HTERT RPE-1 (cell line): ENCODE results near the gene SRP19.
"Not testable (repeated sequence)": the region's sequence is repeated elsewhere in the genome, so short reads cannot be mapped to it uniquely, and the experiment has no call there.

Experiments used
- in situ Hi-C: fragments of 300-500 bp; cut with MboI; formaldehyde crosslinking; loops from 4 replicates; pipeline ENCODE4 v1.14.3; 2020; ENCODE audit warnings: low sequenced_read_pairs

SRP19 gene

GRCh38 chr5:112869948-112870347 is 8.9 kb downstream of the SRP19 start:
- in situ Hi-C loops = no loop called here

- in situ Hi-C loops = no loop called here
These were observed 9.9 kb downstream of the SRP19 start for GRCh38 chr5:112870966-112871365.

GRCh38 chr5:112876362-112876761 is 15.3 kb downstream of the SRP19 start:
- in situ Hi-C loops = no loop called here

GRCh38 chr5:112878101-112878500 is 17.0 kb downstream of the SRP19 start:
- in situ Hi-C loops = no loop called here

- in situ Hi-C loops = no loop called here
These were observed 17.7 kb downstream of the SRP19 start for GRCh38 chr5:112878760-112879159.

GRCh38 chr5:112880219-112880964 is 19.3 kb downstream of the SRP19 start:
- in situ Hi-C loops = no loop called here

- in situ Hi-C loops = no loop called here
These were observed 22.1 kb downstream of the SRP19 start for GRCh38 chr5:112883192-112883591.

- in situ Hi-C loops = no loop called here
These were observed 23.9 kb downstream of the SRP19 start for GRCh38 chr5:112885001-112885400.

GRCh38 chr5:112886975-112887374 is 25.9 kb downstream of the SRP19 start:
- in situ Hi-C loops = no loop called here

GRCh38 chr5:112892066-112892465 is 31.0 kb downstream of the SRP19 start:
- in situ Hi-C loops = not testable (repeated sequence)

GRCh38 chr5:112892776-112893175 is 31.7 kb downstream of the SRP19 start:
- in situ Hi-C loops = no loop called here

GRCh38 chr5:112895682-112896081 is 34.6 kb downstream of the SRP19 start:
- in situ Hi-C loops = no loop called here

- in situ Hi-C loops = no loop called here
These were observed 41.5 kb downstream of the SRP19 start for GRCh38 chr5:112902561-112902960.

GRCh38 chr5:112904996-112905395 is 43.9 kb downstream of the SRP19 start:
- in situ Hi-C loops = not testable (repeated sequence)

GRCh38 chr5:112906637-112907036 is 45.5 kb downstream of the SRP19 start:
- in situ Hi-C loops = no loop called here

- in situ Hi-C loops = no loop called here
These were observed 46.1 kb downstream of the SRP19 start for GRCh38 chr5:112907166-112907631.

- in situ Hi-C loops = no loop called here
These were observed 47.8 kb downstream of the SRP19 start for GRCh38 chr5:112908854-112909253.

- in situ Hi-C loops = no loop called here
These were observed 49.4 kb downstream of the SRP19 start for GRCh38 chr5:112910529-112910928.

GRCh38 chr5:112914584-112914983 is 53.5 kb downstream of the SRP19 start:
- in situ Hi-C loops = no loop called here

GRCh38 chr5:112915831-112916230 is 54.7 kb downstream of the SRP19 start:
- in situ Hi-C loops = no loop called here

- in situ Hi-C loops = no loop called here
These were observed 56.4 kb downstream of the SRP19 start for GRCh38 chr5:112917453-112917995.

GRCh38 chr5:112918136-112918535 is 57.0 kb downstream of the SRP19 start:
- in situ Hi-C loops = no loop called here

- in situ Hi-C loops = no loop called here
These were observed 57.6 kb downstream of the SRP19 start for GRCh38 chr5:112918679-112919078.
